8988T (cell line): ENCODE results near the gene ARID1A.

ENCODE experiments used
- DNase-seq: peaks from one replicate; pipeline ENCODE4 v3.0.0; 2011

Gene ARID1A

GRCh38 chr1:26768755-26769154 is 72.9 kb downstream of the ARID1A start:
- no peak for DNase-seq

- DNase-seq: no peak
These were observed 75.4 kb downstream of the ARID1A start for GRCh38 chr1:26771285-26771642.

- no peak for DNase-seq
These were observed 76.0 kb downstream of the ARID1A start for GRCh38 chr1:26771643-26772321.

- DNase-seq: peak; percentile 64
These were observed 76.9 kb downstream of the ARID1A start for GRCh38 chr1:26772687-26773086.

- no peak for DNase-seq
These were observed 78.6 kb downstream of the ARID1A start for GRCh38 chr1:26774462-26774861.

- no peak for DNase-seq
These were observed 79.9 kb downstream of the ARID1A start for GRCh38 chr1:26775666-26776065.

- DNase-seq: no peak
These were observed 83.4 kb downstream of the ARID1A start for GRCh38 chr1:26779098-26779668.

GRCh38 chr1:26780344-26780957 is 84.6 kb downstream of the ARID1A start:
- DNase-seq: no peak

GRCh38 chr1:26781206-26781825 is 85.5 kb downstream of the ARID1A start:
- no peak for DNase-seq

- DNase-seq: no peak
These were observed 86.9 kb downstream of the ARID1A start for GRCh38 chr1:26782521-26783212.

- DNase-seq: no peak
These were observed 87.8 kb downstream of the ARID1A start for GRCh38 chr1:26783646-26784022.

GRCh38 chr1:26784023-26784871 is 88.4 kb downstream of the ARID1A start:
- no peak for DNase-seq

GRCh38 chr1:26784886-26785285 is 89.1 kb downstream of the ARID1A start:
- DNase-seq: no peak

- DNase-seq: no peak
These were observed 90.0 kb downstream of the ARID1A start for GRCh38 chr1:26785611-26786436.

GRCh38 chr1:26786437-26787380 is 90.9 kb downstream of the ARID1A start:
- no peak for DNase-seq

GRCh38 chr1:26787381-26787705 is 91.5 kb downstream of the ARID1A start:
- no peak for DNase-seq

GRCh38 chr1:26787706-26788514 is 92.1 kb downstream of the ARID1A start, which contains the start of gene PIGV:
Gene PIGV (plus strand): TSS chr1:26787950. CDS start chr1:26790816, 2,866 bp downstream.
- DNase-seq: peak; percentile 75

GRCh38 chr1:26788515-26788785 is 92.6 kb downstream of the ARID1A start:
- DNase-seq: no peak

- DNase-seq: peak; percentile 63
These were observed 93.2 kb downstream of the ARID1A start for GRCh38 chr1:26788836-26789611.
